Amniotic epithelial cell (primary cell): ENCODE results near the gene LMCD1.

ENCODE experiments used
- DNase-seq: peaks from one replicate; pipeline ENCODE4 v3.0.0-alpha.2; 2010; ENCODE audit warnings: low read depth

LMCD1 gene

DNA sequence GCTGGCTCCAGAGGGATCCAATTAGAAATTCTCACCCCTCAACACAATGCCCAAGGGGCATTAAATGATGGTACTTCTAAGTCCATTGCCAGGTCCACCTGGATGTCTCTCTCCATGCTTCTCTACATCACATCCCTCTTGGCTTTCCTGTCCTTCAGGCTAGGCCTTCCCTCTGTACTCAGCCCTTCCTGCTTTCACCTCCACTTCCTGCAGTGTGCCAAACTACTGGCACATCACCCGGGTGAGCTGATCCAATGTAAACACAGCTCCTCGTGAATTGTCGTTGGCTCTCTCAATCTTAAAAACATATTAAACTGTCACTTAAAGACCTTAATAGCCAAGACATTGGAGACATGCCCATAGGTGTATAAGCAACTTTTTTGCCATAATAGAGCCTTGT lies 4.0 kb downstream of the LMCD1 start:
- peak; percentile 46 for DNase-seq

- peak; percentile 77 for DNase-seq
Measured at GRCh38 chr3:8506571-8507061, 5.0 kb downstream of the LMCD1 start.

DNA sequence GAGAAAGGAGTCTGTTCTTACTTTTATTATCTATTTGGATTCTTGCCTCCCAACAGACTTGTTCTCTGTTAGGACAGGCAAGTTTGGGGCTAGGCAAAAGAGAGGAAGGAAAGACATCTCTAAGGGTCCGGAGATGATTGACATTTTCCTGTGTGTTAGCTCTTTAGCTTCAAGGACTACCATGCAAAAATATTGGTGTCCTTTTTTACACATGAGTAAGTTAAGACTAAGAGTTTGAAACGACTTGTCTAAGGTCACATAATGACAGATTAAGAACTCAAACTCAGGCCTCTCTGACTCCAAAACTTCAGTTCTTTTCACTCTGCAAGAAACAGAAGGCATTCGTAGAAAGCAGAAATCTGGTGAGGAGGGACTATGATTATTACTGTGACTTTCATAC lies 5.9 kb downstream of the LMCD1 start:
- DNase-seq = peak; percentile 22

- peak; percentile 95 for DNase-seq
Measured at GRCh38 chr3:8509961-8510360, 8.3 kb downstream of the LMCD1 start.

- DNase-seq = peak; percentile 10
Measured at GRCh38 chr3:8512234-8512633, 10.6 kb downstream of the LMCD1 start.

DNA sequence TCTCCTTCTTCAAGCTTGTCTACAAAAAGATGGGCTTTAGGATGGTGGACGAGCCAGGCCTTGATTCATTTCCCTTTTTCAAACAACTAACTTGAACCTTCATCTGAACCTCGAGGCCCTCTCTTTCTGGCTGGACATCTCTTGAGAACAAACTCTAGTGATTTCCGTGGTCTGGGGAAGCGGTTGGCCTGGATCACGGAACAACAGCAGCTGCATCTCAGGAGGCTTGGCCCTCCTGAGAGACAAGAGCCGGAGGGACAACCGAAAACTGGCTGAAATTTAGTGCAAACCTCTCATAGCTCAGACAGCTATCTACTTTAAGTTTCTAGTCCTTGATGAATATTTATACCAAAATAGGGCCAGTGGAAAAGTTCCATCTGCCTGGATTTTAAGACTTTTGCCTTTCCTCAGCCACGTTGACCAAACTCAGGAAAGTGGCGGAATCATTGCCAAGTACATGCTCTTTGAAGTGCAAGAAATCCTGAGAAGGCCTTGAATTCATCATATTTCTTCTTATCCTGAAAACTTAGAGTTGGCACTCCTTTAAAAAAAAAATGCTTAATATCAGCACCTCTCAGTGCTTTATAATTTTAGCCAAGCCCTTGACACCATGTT lies 14.5 kb downstream of the LMCD1 start:
- no peak for DNase-seq

GRCh38 chr3:8516783-8517182 lies 15.2 kb downstream of the LMCD1 start:
- DNase-seq = peak; percentile 57

DNA sequence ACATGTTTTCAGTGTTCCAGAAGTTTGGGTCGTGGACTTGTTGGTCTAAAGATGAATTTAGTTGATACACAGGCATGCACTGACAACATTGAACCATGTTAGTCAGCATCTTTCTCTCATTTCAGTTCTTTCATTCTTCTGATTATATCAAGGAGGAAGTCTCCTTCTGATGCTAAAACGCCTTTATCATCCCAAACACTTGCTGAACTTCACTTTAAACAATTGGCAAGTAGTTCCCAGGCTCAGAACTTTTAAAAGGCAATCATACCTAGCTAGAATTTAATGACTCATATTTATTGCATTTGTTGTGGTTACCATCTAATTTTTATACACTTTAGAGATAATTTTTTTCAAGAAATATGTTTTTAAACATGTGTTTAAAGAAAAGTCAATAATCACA lies 15.9 kb downstream of the LMCD1 start:
- DNase-seq = peak; percentile 57

GRCh38 chr3:8518138-8518537 lies 16.5 kb downstream of the LMCD1 start:
- peak; percentile 88 for DNase-seq

DNA sequence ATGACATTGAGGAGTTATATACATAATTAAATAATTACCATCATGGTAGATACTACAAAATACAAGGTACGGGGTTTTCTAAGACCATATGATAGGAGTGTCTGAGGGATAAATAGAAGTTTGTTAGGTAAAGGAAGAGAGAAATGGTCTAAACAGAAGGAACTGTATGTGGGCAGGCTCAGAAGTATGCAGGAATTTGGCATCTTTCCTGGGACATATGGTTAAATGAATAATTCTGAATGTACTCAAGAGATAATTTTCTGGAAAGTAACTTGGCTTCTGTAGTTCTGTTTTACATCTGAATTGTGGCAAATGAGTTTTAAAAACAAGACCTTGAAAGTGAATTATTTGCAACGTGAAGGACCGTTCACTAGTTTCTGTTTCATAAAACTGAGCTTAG lies 17.5 kb downstream of the LMCD1 start:
- peak; percentile 97 for DNase-seq

DNA sequence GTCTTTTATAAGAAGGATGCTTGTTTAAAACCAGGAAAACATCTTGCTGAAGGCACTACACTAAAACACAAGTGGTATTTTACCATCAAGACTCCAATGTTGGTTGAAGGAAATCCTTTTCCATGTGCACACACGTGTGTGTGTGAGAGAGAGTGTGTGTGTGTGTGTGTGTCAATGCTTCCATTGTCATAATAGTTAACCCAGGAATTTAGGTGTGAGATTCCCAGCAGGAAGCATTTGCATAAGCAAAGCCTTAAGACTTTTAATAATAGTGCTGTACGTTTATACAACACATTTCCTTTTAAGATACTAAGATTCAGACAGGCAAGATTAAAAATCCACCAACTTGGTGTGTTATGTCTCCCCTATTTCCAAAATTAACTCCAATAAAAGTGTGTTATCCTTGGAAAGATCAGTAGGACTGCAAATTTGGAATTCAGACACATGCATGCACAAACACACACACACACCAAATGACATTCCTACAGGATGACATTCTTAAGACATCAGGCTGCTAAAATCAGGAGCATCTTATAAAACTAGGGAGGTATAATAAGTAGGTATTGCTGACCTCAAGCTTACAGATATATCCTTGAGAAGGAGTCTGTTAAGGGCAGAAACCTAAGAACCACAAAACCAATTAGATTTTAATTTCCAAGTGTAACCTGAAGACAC lies 18.3 kb downstream of the LMCD1 start:
- no peak for DNase-seq

DNA sequence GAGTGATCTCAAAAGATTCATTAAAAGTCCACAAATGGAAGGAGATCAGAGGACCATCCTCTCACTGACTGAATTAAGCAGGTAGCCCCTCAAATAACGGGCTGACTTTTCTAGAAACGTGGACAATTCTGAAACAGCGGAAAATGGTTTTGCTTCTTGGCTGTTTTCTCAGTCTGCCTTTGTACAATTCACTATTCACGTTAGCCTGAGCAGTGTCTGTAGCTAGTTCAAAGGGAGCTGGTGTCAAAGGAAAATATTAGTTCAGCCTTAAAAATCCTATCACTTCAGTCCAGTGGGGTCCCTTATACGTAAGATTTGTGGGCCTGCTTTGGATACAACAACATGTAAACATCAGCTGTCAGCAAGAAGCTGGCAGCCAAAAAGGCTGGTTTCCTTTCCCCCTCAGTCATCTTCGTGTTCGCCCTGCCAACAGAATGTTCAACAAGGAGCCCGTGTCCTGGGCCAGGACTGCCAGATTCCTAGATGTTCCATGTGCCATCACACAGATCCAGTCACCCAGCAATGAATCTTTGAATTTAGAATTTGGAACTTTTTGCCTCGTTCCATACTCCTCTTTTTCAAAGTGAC lies 19.3 kb downstream of the LMCD1 start:
- DNase-seq = no peak

- no peak for DNase-seq
Measured at GRCh38 chr3:8523041-8523440, 21.4 kb downstream of the LMCD1 start.

- DNase-seq = no peak
Measured at GRCh38 chr3:8524249-8524648, 22.6 kb downstream of the LMCD1 start.

DNA sequence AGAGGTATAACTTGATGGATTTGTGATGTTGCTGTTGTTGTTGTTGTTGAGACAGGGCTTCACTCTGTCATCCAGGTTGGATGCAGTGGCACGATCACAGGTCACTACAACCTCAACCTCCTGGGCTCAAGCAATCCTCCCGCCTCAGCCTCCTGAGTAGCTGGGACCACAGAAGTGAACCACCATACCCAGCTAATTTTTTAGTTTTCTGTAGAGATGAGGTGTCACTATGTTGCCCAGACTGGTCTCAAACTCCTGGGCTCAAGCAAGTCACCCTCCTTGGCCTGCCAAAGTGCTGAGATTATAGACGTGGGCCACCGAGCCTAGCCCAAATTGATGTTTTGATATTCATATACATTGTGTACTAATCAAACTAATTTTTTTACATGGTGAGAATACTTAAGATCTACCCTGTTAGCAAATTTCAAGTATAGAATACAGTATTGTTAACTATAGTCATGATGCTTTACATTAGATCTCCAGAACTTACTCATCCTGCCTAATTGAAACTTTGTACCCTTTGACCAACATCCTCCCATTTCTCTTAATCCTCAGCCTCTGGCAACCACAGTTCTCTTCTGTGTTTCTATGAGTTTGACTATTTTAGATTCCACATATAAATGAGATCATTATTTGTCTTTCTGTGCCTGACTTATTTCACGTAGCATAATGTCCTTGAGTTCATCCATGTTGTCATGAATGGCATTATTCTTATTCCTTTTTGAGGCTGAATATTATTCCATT lies 23.2 kb downstream of the LMCD1 start:
- DNase-seq = no peak

- DNase-seq = no peak
Measured at GRCh38 chr3:8525893-8526292, 24.3 kb downstream of the LMCD1 start.

DNA sequence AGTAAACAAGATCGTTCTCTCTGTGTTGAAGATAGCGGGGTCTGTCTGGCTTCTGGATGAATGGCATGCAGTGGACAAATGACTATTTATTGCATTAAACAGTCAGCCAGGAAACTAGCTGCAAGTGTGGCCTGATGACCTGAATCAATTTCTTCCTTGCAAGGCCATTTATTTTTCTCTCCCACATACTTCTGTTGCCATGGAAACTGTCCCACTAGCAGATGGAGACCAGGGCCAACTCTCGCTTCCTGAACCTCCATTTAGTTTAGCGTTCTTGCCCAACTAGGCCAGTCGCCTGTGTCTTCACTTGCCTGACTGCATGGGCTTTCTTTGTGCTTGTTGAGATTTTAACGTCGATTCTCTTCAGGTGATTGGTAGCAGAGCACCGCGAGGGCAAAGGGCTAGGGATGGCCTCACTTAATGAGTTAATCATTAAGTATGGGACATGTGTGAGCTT lies 27.6 kb downstream of the LMCD1 start:
- peak; percentile 76 for DNase-seq

- DNase-seq = peak; percentile 67
Measured at GRCh38 chr3:8529738-8530525, 28.3 kb downstream of the LMCD1 start.

DNA sequence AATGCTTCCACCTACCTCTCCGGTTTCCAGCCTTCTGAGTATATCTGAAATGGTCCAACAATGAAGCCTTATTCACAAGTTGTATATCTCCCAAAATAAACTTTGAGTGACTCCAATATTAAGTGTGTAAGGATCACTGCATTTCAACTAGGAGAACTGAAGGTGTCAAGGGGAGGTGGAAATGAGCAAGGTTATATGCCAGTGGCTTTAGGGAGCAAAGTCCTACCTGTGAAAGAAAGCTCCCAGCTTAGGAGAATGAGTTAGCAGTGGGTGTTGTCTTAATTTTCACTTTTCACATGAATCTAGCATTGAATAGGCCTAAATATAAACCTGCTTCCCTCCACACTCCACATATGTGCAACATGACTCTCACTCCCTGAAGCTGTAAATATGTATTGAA lies 29.0 kb downstream of the LMCD1 start:
- DNase-seq = no peak

DNA sequence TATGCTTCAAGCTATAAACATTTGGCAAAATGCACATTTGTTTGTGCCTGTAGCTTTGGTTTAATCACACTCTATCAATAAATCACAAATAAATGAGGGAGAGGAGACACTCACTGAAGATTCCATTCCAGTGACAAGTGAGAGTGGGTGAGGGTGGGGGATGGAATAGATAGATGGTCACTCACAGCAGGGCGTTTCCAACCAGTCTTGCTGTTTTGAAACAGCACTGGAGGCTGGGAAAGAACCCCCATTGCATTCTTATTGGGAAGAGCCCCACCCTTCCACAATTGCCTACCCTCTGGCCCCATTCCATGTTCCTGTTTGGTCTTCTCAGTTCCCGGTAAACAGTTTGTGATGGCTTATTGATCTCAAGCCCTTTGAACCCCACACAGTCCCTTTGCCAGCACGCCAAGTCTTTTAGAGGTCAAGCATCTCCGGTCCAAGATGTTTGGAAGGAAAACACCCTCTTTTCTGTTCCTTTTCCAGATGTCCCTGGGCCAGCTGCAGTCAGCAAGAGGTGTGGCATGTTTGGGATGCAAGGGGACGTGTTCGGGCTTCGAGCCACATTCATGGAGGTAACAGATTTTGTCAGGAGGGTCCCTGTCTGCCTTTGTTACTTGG lies 30.7 kb downstream of the LMCD1 start:
- DNase-seq = peak; percentile 74
